Gastrocnemius medialis (tissue), 4 donors: ENCODE measurements around the gene RIMS4. TPM values are rescaled to one million over a fixed set of nuclear protein-coding genes. Genes with fewer than 3 reads are reported as not detected.
A peak's percentile ranks its signal among the peaks of the same experiment; 100 is the strongest.

Experiments used
- ATAC-seq, 2 donors: fragments of 150-250 bp; one replicate each; pipeline ENCODE4 v1.9.1; 2016
- DNase-seq, 2 donors: peaks; one replicate each; pipeline ENCODE4 v3.0.0-alpha.2; 2019
- H3K27ac ChIP-seq, 4 donors: fragments of 200-600 bp; sonication (generic); 1 replicate in 1 of 4; 2 replicates in 3 of 4; pipeline ENCODE4 v1.5.1; 2016 to 2018; ENCODE audit warnings: mild to moderate bottlenecking in 2 of 4, moderate library complexity in 1 of 4
- H3K27me3 ChIP-seq, 3 donors: fragments of 200-600 bp; sonication (generic) in 2 of 3; 1 replicate in 1 of 3; 2 replicates in 2 of 3; pipeline versions ENCODE4 v1.5.1 to v1.6.0; 2016 to 2019; ENCODE audit warnings: mild to moderate bottlenecking in 1 of 3, moderate library complexity in 1 of 3
- H3K36me3 ChIP-seq, 2 donors: fragments of 200-600 bp; sonication (generic) in 1 of 2; one replicate each; pipeline ENCODE4 v1.5.1; 2017 to 2018
- H3K4me1 ChIP-seq, 2 donors: fragments of 200-600 bp; sonication (generic) in 1 of 2; one replicate each; pipeline ENCODE4 v1.5.1; 2016 to 2017; ENCODE audit warnings: mild to moderate bottlenecking in 2 of 2
- H3K4me3 ChIP-seq, 4 donors: fragments of 200-600 bp; sonication (generic) in 3 of 4; 1 replicate in 1 of 4; 2 replicates in 3 of 4; pipeline ENCODE4 v1.5.1; 2016 to 2019; ENCODE audit warnings: mild to moderate bottlenecking in 2 of 4
- H3K9me3 ChIP-seq, 3 donors: fragments of 200-600 bp; sonication (generic) in 2 of 3; 1 replicate in 1 of 3; 2 replicates in 2 of 3; pipeline ENCODE4 v1.5.1; 2016 to 2019
- POLR2A ChIP-seq, 2 donors: fragments of 450-650 bp; IDR thresholded peaks; one replicate each; pipeline ENCODE4 v1.6.1; 2017; ENCODE audit warnings: antibody characterized with exemption in 2 of 2, mild to moderate bottlenecking in 2 of 2, moderate library complexity in 2 of 2
- in situ Hi-C, 4 donors: fragments of 200-750 bp; cut with MboI; loops; one replicate each; pipeline versions ENCODE4 v1.15.0 to v1.8.0; 2017; ENCODE audit warnings: low sequenced_read_pairs in 4 of 4
- intact Hi-C: fragments of 100-400 bp; cut with DNase I; formaldehyde crosslinking; loops from one replicate; pipeline ENCODE4 v1.15.1; 2023; ENCODE audit warnings: low total_unique reads
- total RNA-seq, 4 donors: library from RNA; depleted of rRNA; stranded (reverse); fragments of >200 nt; gene quantifications; one replicate each; pipeline versions ENCODE4 v1.1.0 to v1.2.3, GENCODE V29; 2016
- TF ChIP-seq, protein P1 (sequence below), 5 experiments: fragments of 450-650 bp in 3 of 5; fragments of 200-600 bp in 2 of 5; sonication (generic) in 2 of 5; IDR thresholded peaks in 4 of 5; conservative IDR thresholded peaks in 1 of 5; 1 replicate in 4 of 5; 2 replicates in 1 of 5; pipeline ENCODE4 v1.5.1; 2016 to 2019; ENCODE audit warnings: antibody characterized with exemption in 5 of 5, mild to moderate bottlenecking in 3 of 5, moderate library complexity in 3 of 5

The RIMS4 gene
- total RNA-seq, 4 donors from 2014 or later = 0.13 to 0.41 TPM; not detected in 2

DNA sequence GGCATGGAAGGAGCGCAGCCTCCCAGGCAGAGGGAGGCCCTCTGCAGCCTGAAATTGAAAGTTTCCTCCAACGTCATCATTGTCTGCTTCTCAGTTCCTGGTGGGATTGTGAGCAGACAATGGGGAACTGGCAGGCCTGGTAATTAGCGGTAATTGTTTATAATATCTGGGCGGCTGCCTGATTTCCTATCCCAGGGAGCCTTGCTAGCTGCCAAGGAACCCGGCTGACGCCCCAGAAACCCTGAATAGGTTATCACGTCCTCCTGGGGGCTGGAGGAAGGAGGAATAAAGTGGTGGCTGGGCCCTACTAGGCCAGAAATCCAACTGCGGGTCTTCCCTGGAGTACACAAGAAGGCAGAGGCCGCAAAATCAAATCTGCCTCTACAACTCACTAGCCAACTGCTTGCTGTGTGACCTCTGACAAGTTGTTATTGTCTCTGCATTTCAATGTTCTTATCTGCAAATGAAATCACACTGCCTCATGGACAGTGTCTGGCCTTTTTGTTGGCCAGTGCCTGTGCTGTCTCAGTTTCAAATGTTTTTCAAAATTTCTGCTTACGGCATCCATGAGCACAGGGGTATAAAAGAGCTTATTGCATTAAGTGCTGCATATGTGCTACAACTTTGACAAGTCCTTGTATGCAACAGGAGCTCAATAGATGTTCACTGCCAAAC is 47.7 kb downstream of the RIMS4 start:
- Histone ChIP-seq H3K4me3 (no peak overlapping the region), H3K36me3 (no peaks in the 10 kb centered on the region), H3K27me3 (no peaks in the 10 kb centered on the region), H3K9me3 (no peaks in the 10 kb centered on the region), H3K27ac (peak overlapping the region; percentile 57 to 72 (median 68)), H3K4me1 (no peaks in the 10 kb centered on the region)
- DNase-seq = no peak
- intact Hi-C loops = no loop called here
- peak; percentile 53 for ATAC-seq
- TF ChIP-seq POLR2A (IDR thresholded peaks at IDR 0.05) = no peak
- TF ChIP-seq, protein P1, sequence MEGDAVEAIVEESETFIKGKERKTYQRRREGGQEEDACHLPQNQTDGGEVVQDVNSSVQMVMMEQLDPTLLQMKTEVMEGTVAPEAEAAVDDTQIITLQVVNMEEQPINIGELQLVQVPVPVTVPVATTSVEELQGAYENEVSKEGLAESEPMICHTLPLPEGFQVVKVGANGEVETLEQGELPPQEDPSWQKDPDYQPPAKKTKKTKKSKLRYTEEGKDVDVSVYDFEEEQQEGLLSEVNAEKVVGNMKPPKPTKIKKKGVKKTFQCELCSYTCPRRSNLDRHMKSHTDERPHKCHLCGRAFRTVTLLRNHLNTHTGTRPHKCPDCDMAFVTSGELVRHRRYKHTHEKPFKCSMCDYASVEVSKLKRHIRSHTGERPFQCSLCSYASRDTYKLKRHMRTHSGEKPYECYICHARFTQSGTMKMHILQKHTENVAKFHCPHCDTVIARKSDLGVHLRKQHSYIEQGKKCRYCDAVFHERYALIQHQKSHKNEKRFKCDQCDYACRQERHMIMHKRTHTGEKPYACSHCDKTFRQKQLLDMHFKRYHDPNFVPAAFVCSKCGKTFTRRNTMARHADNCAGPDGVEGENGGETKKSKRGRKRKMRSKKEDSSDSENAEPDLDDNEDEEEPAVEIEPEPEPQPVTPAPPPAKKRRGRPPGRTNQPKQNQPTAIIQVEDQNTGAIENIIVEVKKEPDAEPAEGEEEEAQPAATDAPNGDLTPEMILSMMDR (IDR thresholded peaks at IDR 0.05 in 4 of 5, conservative IDR thresholded peaks at IDR 0.05 in 1 of 5) = no peak
- in situ Hi-C loops = no loop called here

DNA sequence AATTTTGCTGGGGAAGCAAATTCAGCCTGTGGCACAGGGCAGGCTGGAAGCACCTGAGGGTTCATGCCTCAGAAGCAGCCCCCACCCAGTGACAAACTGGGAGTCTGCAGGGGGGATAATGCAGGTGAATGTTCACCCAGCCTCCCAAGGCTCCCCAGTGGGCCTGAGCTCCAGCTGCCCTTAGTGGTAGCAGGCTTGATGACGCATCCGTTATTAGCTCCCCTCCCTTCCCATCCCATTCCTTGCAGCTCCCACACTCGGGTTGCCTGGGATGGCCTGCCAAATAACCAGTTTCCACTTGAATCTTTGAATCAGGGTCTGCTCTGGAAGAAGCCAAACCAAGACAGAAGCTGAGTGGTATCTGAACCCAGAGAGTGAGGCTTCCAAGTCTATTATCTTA is 48.9 kb downstream of the RIMS4 start:
- H3K4me3 ChIP-seq = no peak overlapping the region
- ATAC-seq (no peak), DNase-seq (no peak)
- H3K9me3 ChIP-seq = no peaks in the 10 kb centered on the region
- H3K27me3 ChIP-seq = no peaks in the 10 kb centered on the region
- TF ChIP-seq, protein P1 (IDR thresholded peaks at IDR 0.05 in 4 of 5, conservative IDR thresholded peaks at IDR 0.05 in 1 of 5) = no peak
- no peak for TF ChIP-seq POLR2A (IDR thresholded peaks at IDR 0.05)
- intact Hi-C loops (no loop called here), in situ Hi-C loops (no loop called here)
- no peaks in the 10 kb centered on the region for H3K4me1 ChIP-seq
- peak overlapping the region; percentile 28 to 72 (median 55) for H3K27ac ChIP-seq
- no peaks in the 10 kb centered on the region for H3K36me3 ChIP-seq

DNA sequence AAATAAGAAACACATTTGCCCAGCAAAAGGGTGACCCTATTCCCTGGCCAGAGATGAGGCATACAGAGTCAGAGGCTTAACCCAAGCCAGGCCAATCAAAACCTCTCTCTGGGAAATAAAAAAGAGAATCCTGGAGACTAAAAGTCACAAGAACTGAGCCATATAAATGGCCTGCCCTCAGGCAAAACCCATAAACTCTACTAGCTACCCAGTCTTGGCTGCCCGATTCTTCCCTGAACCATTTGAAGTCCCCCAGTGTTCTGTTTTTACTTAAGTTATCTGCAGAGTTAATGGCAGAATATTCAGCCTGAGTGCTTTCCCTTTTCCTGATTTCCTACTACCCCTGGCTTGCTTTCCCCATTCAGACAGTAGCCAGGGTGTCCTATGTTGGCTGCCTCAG is 50.8 kb downstream of the RIMS4 start:
- no peaks in the 10 kb centered on the region for H3K9me3 ChIP-seq
- H3K27ac ChIP-seq = no peak overlapping the region
- no peaks in the 10 kb centered on the region for H3K27me3 ChIP-seq
- H3K36me3 ChIP-seq = no peaks in the 10 kb centered on the region
- DNase-seq (no peak), ATAC-seq (no peak)
- TF ChIP-seq, protein P1 (IDR thresholded peaks at IDR 0.05 in 4 of 5, conservative IDR thresholded peaks at IDR 0.05 in 1 of 5) = no peak
- TF ChIP-seq POLR2A (IDR thresholded peaks at IDR 0.05) = no peak
- in situ Hi-C loops = no loop called here
- no peak overlapping the region for H3K4me3 ChIP-seq
- intact Hi-C loops = no loop called here
- no peaks in the 10 kb centered on the region for H3K4me1 ChIP-seq

DNA sequence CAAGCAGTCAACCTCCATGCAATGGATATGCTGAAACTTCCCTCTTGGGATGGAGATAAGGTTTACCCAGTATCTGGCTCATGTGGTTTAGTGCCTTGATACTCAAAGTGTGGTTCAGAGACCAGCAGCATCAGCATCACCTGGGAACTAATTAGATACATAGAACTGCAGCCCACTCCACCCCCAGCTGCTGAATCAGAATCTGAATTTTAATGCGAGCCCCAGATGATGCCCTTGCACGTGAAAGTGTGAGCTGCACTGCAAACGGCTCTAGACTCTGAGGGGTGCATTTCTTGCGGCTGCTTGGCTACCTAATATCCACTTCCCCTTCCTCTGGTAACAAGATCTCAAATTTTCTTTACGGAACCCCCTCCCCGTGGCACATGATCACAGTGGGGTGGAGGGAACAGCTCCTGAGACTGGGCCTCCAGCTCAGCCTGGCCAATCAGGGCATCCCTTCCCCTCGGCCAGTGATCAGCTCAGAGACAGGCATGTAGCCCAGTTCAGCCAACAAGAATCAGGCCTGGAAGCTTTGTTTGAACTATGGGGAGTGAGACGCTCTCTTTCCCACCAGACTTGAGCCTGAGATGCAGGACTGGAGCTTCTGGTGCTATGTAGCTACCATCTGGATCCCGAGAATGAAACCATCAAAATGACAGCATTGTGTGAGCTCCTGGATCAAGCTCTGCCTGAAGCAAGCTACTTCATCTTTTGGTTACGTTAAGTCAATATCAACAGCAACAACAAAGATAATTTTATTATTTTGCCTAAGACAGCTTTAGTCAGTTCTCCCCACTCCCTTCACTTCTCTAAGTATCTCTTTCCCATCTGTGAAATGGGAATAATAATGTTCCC is 51.9 kb downstream of the RIMS4 start:
- no peak for DNase-seq
- in situ Hi-C loops = no loop called here

More for the DNA sequence above, 51.9 kb downstream of the RIMS4 start:
- Histone ChIP-seq H3K4me1 (no peaks in the 10 kb centered on the region), H3K9me3 (no peaks in the 10 kb centered on the region), H3K36me3 (no peaks in the 10 kb centered on the region), H3K27me3 (no peaks in the 10 kb centered on the region), H3K4me3 (no peak overlapping the region), H3K27ac (no peak overlapping the region)
- TF ChIP-seq, protein P1 (IDR thresholded peaks at IDR 0.05 in 4 of 5, conservative IDR thresholded peaks at IDR 0.05 in 1 of 5) = no peak
- no peak for TF ChIP-seq POLR2A (IDR thresholded peaks at IDR 0.05)
- intact Hi-C loops = no loop called here
- ATAC-seq = no peak
